ENCODE data around the gene EHD3. TPM values are rescaled to one million over a fixed set of nuclear protein-coding genes. Genes with fewer than 3 reads are reported as not detected.

The EHD3 gene
- total and polyA plus RNA-seq, 2 of the 8 experiments (the other 6 are each of a cell fraction or from before 2014, with no cell fraction given) = 9.3 to 12.0 TPM

GRCh38 chr2:31199206-31199605 lies 34.7 kb upstream of the EHD3 start:
- H4K20me1 ChIP-seq (replicated peaks in 1 of 2; ENCODE audit: control insufficient read depth in 1 of 2, insufficient read depth in 2 of 2, low read length in 2 of 2) = peaks cover 0 to 2% of the 10 kb centered on the region in 2 experiments
- no peak overlapping the region for H4K5ac ChIP-seq (ENCODE audit: insufficient read length, low read depth, low read length)
- FAIRE-seq (no peak), DNase-seq (ENCODE audit: low read depth in 1 of 2, low spot score in 2 of 2) (no peak)
- no peak overlapping the region for H4K91ac ChIP-seq (replicated peaks; ENCODE audit: insufficient read length, low read length)
- no peak overlapping the region for H3K4me3 ChIP-seq (ENCODE audit: extremely low read depth in 1 of 4, insufficient read depth in 2 of 4, low read depth in 3 of 4, low read length in 4 of 4)
- no peak overlapping the region for H2AFZ ChIP-seq (ENCODE audit: low read length)
- H3K79me2 ChIP-seq (ENCODE audit: control insufficient read depth in 1 of 2, insufficient read depth in 2 of 2, low read length in 2 of 2) = no peaks in the 10 kb centered on the region
- no peak overlapping the region for H2BK15ac ChIP-seq (ENCODE audit: low read length)
- no peak overlapping the region for H3K9ac ChIP-seq (replicated peaks in 1 of 4; ENCODE audit: extremely low read depth in 1 of 4, low read depth in 3 of 4, low read length in 3 of 4)
- peaks cover 2% of the 10 kb centered on the region; the same call in 1 of the 2 replicates for H3K23me2 ChIP-seq (ENCODE audit: low read depth, low read length)
- no peak overlapping the region for H3K4me2 ChIP-seq (ENCODE audit: insufficient read depth in 1 of 2, low read depth in 2 of 2, low read length in 2 of 2)
- no peak overlapping the region for H2BK12ac ChIP-seq (ENCODE audit: low read depth, low read length)
- no peak overlapping the region for H2BK120ac ChIP-seq (replicated peaks; ENCODE audit: low read depth, low read length)
- POLR2A ChIA-PET (ENCODE audit: partially characterized antibody) = no interaction called here
- TF ChIP-seq BCL11A (IDR thresholded peaks at IDR 0.05; ENCODE audit: low read depth in 2 of 2, low read length in 2 of 2) = no peak
- no peak for TF ChIP-seq TAF7 (optimal IDR thresholded peaks at IDR 0.05; ENCODE audit: borderline replicate concordance, low read depth, low read length)
- no peak for TF ChIP-seq POLR2AphosphoS5 (IDR thresholded peaks at IDR 0.05; ENCODE audit: low read depth, low read length)
- TF ChIP-seq CHD2 (IDR thresholded peaks at IDR 0.05; ENCODE audit: low read length) = no peak
- TF ChIP-seq SP2 (IDR thresholded peaks at IDR 0.05; ENCODE audit: low read length) = no peak
- no peak for TF ChIP-seq SIRT6 (IDR thresholded peaks at IDR 0.05; ENCODE audit: low read length)
- no peak for TF ChIP-seq CTBP2 (IDR thresholded peaks at IDR 0.05; ENCODE audit: borderline replicate concordance, insufficient read depth, insufficient read length, low read length)
- TF ChIP-seq, protein P1, sequence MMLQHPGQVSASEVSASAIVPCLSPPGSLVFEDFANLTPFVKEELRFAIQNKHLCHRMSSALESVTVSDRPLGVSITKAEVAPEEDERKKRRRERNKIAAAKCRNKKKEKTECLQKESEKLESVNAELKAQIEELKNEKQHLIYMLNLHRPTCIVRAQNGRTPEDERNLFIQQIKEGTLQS (IDR thresholded peaks at IDR 0.05; ENCODE audit: insufficient read depth, low read depth, low read length) = no peak
- H3K4me1 ChIP-seq (replicated peaks in 1 of 4; ENCODE audit: control insufficient read depth in 3 of 4, insufficient read depth in 4 of 4, low read length in 3 of 4) = no peaks in the 10 kb centered on the region
- H2AK5ac ChIP-seq (ENCODE audit: low read depth, low read length) = no peak overlapping the region
- H3K14ac ChIP-seq (ENCODE audit: insufficient read length) = no peak overlapping the region
- H4K8ac ChIP-seq (ENCODE audit: extremely low read depth, insufficient read depth, low read length) = no peak overlapping the region
- H3K36me3 ChIP-seq (ENCODE audit: control insufficient read depth in 2 of 4, insufficient read depth in 4 of 4, low read length in 3 of 4) = no peaks in the 10 kb centered on the region
- no peaks in the 10 kb centered on the region for H3K9me3 ChIP-seq (ENCODE audit: insufficient read depth in 2 of 2, low read depth in 1 of 2, low read length in 1 of 2)
- H3K79me1 ChIP-seq (ENCODE audit: low read depth, low read length) = no peaks in the 10 kb centered on the region
- no peak overlapping the region for H3K27ac ChIP-seq (ENCODE audit: low read depth, low read length)
- CTCF ChIA-PET (ENCODE audit: partially characterized antibody) = interaction anchor here (1.3 to 2.2 kb wide), 2 partner anchors 9 to 488 kb away, joined by 4 to 6 read pairs; no protein-coding TSS in a partner anchor
- WGBS, 2 experiments (ENCODE audit: extremely low coverage in 1 of 2, insufficient coverage in 1 of 2, insufficient read length in 1 of 2, insufficient replicate concordance in 2 of 2, low coverage in 1 of 2, low lambda C conversion rate in 2 of 2, missing lambda C conversion rate in 1 of 2) = 84% methylated on average over 4 of the region's 4 CpGs; no CpG with 5 or more reads in 1 of the 2 experiments
- no peaks in the 10 kb centered on the region for H3K27me3 ChIP-seq (replicated peaks in 1 of 4; ENCODE audit: control insufficient read depth in 3 of 4, extremely low read depth in 1 of 4, insufficient read depth in 3 of 4, low read length in 3 of 4)
- no peak overlapping the region for H3K23ac ChIP-seq (ENCODE audit: insufficient read length)
- H2BK5ac ChIP-seq (ENCODE audit: low read depth, low read length) = no peak overlapping the region
- no peak overlapping the region for H3K4ac ChIP-seq (replicated peaks; ENCODE audit: insufficient read length, low read depth, low read length)
- H2BK20ac ChIP-seq (ENCODE audit: low read length) = no peak overlapping the region
- no peak overlapping the region for H3K56ac ChIP-seq (replicated peaks; ENCODE audit: insufficient read length, low read depth, low read length)
- H3K18ac ChIP-seq (ENCODE audit: extremely low read depth, low read length) = no peak overlapping the region

Data from H1 (cell line).